Bronchial epithelial cell (primary cell): ENCODE data around the gene DOCK1. TPM values are rescaled to one million over a fixed set of nuclear protein-coding genes. Genes with fewer than 3 reads are reported as not detected.

Experiments used
- DNase-seq: peaks from one replicate; pipeline ENCODE4 v3.0.0-alpha.2; 2010; ENCODE audit warnings: low read depth
- FAIRE-seq: peaks from 2 replicates; lab custom pipeline; 2011; peaks lifted over from hg19 to GRCh38; lab: Jason Lieb, UNC
- H3K27me3 ChIP-seq: 2 replicates; pipeline ENCODE4 v1.5.1; 2011; ENCODE audit warnings: low read length; ENCODE audit not compliant: control insufficient read depth, insufficient read depth
- H3K36me3 ChIP-seq: 2 replicates; pipeline ENCODE4 v1.5.1; 2011; ENCODE audit warnings: low read length; ENCODE audit not compliant: control insufficient read depth, insufficient read depth
- H3K4me3 ChIP-seq: 2 replicates; pipeline ENCODE4 v1.5.1; 2011; ENCODE audit warnings: mild to moderate bottlenecking, low read depth, low read length, control low read depth
- CTCF ChIP-seq: IDR thresholded peaks from 2 replicates; pipeline ENCODE4 v1.5.1; 2011; ENCODE audit warnings: mild to moderate bottlenecking, moderate library complexity, low read length, control low read depth, inconsistent platforms; ENCODE audit not compliant: insufficient read depth, severe bottlenecking
- total RNA-seq: library from RNA; depleted of rRNA; stranded (reverse); fragments of >200 nt; gene quantifications from 2 replicates; pipeline ENCODE4 v1.2.1, GENCODE V29; 2014

The DOCK1 gene
- total RNA-seq, 1 donor from 2014 or later, result 173 TPM

DNA sequence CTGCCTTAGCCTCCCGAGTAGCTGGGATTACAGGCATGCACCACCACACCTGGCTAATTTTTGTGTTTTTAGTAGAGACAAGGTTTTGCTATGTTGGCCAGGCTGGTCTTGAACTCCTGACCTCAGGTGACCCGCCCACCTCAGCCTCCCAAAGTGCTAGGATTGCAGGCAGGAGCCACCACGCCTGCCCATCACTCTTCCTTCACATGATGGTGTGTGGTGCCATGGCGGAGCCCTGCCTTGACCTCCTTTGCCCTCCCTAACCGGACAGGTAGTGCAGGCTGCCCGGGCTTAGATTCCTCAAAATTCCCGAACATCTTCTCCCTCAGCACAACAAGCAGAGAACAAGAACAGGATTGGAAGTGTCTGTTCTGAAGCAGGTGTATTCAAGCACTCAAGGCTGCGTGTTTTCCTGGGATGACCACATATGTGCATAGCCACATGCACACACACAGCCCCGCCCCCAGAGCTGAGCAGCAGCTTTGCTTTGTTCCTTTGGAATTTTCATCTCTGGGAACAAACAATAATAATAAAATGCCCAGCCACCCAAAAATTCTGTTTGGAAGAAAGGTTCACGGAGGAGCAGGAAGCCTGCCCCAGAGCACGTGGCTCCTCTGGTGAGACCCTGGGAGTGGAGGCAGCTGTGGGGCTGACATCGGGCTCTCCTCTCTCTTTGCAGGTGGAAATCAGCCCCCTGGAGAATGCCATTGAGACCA lies 512.6 kb downstream of the DOCK1 start:
- no peaks in the 10 kb centered on the region for H3K27me3 ChIP-seq
- H3K4me3 ChIP-seq, result no peak overlapping the region
- DNase-seq, result no peak
- peaks cover 9% of the 10 kb centered on the region for H3K36me3 ChIP-seq
- no peak for FAIRE-seq
- TF ChIP-seq CTCF, result no peak

DNA sequence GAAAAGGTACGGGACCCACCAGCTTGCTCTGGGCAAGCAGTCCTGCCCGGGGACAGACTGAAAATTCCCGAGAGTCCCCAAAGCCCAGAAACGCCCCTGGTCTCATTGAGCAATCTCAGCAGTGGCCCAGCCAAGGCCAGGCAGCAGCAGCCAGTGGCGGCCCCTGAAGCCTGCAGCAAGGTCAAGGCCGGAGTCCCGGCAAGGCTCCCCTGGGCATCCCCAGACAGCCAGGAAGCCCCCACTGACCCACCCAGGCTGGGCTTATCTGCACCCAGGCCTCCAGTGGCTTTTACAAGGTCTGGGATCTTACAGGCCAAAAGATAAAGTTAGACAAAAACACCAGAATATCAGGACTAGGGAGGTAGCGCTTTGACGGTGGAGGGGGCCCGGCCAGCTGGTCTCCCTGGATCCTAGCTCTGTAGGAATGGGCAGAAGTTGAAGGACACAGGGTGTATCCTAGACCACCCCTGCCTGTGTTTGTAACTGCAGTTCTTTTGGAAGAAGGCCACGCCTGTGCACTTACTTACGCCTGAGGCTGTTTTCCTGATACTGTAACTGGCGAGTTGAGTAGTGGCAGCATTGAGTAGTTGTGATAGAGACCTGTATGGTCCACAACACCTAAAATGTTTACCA lies 513.4 kb downstream of the DOCK1 start:
- no peak for TF ChIP-seq CTCF
- Histone ChIP-seq H3K4me3 (no peak overlapping the region), H3K36me3 (peaks cover 11% of the 10 kb centered on the region), H3K27me3 (no peaks in the 10 kb centered on the region)
- DNase-seq (no peak), FAIRE-seq (no peak)

DNA sequence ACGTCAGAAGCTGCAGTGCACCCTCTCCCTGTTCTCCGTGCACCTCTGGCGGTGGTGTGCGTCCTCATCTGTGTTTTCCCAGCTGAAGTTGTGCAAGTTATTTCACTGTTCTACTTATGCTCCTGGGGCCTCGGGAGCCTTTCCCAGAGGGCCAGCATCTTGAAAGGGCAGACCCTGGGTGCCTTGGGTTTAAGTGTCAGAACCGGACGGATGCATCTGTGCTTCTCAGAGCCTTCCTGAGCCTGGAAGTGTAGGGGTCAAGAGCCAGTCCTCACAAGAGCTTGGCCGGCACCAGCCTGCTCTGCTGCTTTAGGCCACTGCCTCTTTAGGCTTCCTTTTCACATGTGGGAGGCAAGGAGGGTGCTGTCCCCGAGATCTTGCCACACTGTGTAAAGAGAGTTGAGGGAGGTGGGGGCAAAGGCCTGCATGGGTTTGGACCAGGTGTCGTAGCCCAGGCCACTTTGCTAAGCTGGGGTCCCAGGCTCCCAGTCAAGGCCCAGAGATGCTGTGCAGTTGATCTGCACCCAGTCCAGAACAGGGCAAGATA lies 515.0 kb downstream of the DOCK1 start:
- no peak for FAIRE-seq
- Histone ChIP-seq H3K27me3 (no peaks in the 10 kb centered on the region), H3K36me3 (peaks cover 9% of the 10 kb centered on the region), H3K4me3 (no peak overlapping the region)
- DNase-seq, result no peak
- TF ChIP-seq CTCF, result no peak

DNA sequence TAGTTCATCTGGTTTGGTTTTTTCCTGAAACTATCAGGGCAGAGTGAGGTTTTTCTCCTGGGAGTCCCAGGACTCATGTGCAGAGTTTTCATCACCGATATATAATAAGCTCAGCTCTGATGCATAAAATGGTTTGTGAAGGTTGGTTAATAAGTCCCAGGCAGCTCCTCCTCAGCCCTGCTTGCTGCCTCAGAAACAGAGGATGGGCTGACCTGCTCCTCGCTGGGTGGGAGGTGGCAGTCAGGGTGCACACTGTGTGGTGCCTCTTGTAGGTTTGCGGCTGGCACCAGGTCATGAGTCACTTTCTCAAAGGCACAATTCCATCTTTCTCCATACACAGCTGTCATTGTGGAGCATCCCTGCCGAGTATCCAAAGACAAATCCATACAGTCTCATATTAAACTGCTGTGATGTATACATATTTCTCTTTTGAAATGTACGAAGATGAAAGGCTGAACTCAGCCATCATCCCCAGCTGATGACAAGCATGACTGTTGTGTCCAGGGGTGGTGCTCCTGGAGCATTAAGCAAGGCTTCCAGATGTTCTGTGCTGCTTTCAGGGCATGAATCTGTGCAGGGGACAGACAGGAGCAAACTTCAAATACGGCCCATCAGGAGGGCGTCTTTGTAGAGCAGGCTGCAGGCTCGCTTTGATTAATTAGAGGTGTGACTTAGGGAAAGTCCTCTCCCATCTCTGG lies 518.1 kb downstream of the DOCK1 start:
- Histone ChIP-seq H3K4me3 (no peak overlapping the region), H3K27me3 (no peaks in the 10 kb centered on the region), H3K36me3 (peaks cover 9% of the 10 kb centered on the region)
- FAIRE-seq (no peak), DNase-seq (no peak)
- no peak for TF ChIP-seq CTCF

- no peaks in the 10 kb centered on the region for H3K27me3 ChIP-seq
- FAIRE-seq (no peak), DNase-seq (no peak)
These were observed 519.5 kb downstream of the DOCK1 start for GRCh38 chr10:127424594-127425264.

More at GRCh38 chr10:127424594-127425264, 519.5 kb downstream of the DOCK1 start:
- H3K36me3 ChIP-seq, result peaks cover 4% of the 10 kb centered on the region
- H3K4me3 ChIP-seq, result no peak overlapping the region
- TF ChIP-seq CTCF, result no peak
